COLO668 (cell line): ENCODE measurements around the gene OR12D3.
"Not testable (repeated sequence)": the region's sequence is repeated elsewhere in the genome, so short reads cannot be mapped to it uniquely, and the experiment has no call there.

Experiments
- DNase-seq: peaks from one replicate; lab custom pipeline; 2025; ENCODE audit not compliant: unreplicated experiment; lab: John Stamatoyannopoulos, UW

Gene OR12D3

GRCh38 chr6:29375191-29375590 lies at the start of gene OR12D3:
OR12D3 (minus strand) TSS chr6:29375291; CDS start chr6:29375287, 4 bp downstream.
- DNase-seq: no peak

GRCh38 chr6:29424575-29424974 lies 49.5 kb upstream of the OR12D3 start:
- DNase-seq: no peak

GRCh38 chr6:29424168-29424567 lies 49.1 kb upstream of the OR12D3 start:
- DNase-seq: no peak

GRCh38 chr6:29419516-29419915 lies 44.4 kb upstream of the OR12D3 start:
- DNase-seq: no peak

- DNase-seq: no peak
These were observed 39.5 kb upstream of the OR12D3 start, which contains the start of gene OR12D1 for GRCh38 chr6:29414588-29414987. OR12D1 (plus strand) TSS chr6:29414928.

GRCh38 chr6:29403801-29404200 lies 28.7 kb upstream of the OR12D3 start:
- no peak for DNase-seq

GRCh38 chr6:29399525-29399924 lies 24.4 kb upstream of the OR12D3 start:
- no peak for DNase-seq

- no peak for DNase-seq
These were observed 20.2 kb upstream of the OR12D3 start, which contains the start of gene OR12D2 for GRCh38 chr6:29395331-29395730. OR12D2 (plus strand) TSS chr6:29395631; CDS start chr6:29396700, 1,069 bp downstream.

- DNase-seq: no peak
These were observed 13.4 kb upstream of the OR12D3 start for GRCh38 chr6:29388533-29388932.

GRCh38 chr6:29376003-29376402 lies 912 bp upstream of the OR12D3 start:
- DNase-seq: no peak

- DNase-seq: no peak
These were observed 6.3 kb downstream of the OR12D3 start, which contains the start of gene OR5V1 for GRCh38 chr6:29368765-29369164. OR5V1 (minus strand) TSS chr6:29368865; CDS start chr6:29356195, 12,670 bp downstream.

GRCh38 chr6:29355603-29356002 lies 19.5 kb downstream of the OR12D3 start:
- DNase-seq: no peak

GRCh38 chr6:29354980-29355379 lies 20.1 kb downstream of the OR12D3 start:
- no peak for DNase-seq

GRCh38 chr6:29349348-29349747 lies 25.7 kb downstream of the OR12D3 start:
- DNase-seq: not testable (repeated sequence)

- no peak for DNase-seq
These were observed 29.7 kb downstream of the OR12D3 start for GRCh38 chr6:29345380-29345779.

GRCh38 chr6:29336269-29336668 lies 38.8 kb downstream of the OR12D3 start:
- DNase-seq: no peak

- no peak for DNase-seq
These were observed 42.4 kb downstream of the OR12D3 start for GRCh38 chr6:29332676-29333075.

- DNase-seq: no peak
These were observed 49.3 kb downstream of the OR12D3 start for GRCh38 chr6:29325777-29326176.
